Adrenal gland (tissue), 12 donors: ENCODE measurements around the gene PFKM. TPM values are rescaled to one million over a fixed set of nuclear protein-coding genes. Genes with fewer than 3 reads are reported as not detected.
"Not testable (repeated sequence)": the region's sequence is repeated elsewhere in the genome, so short reads cannot be mapped to it uniquely, and the experiment has no call there.

Experiments
- DNase-seq, 7 donors: peaks; one replicate each; pipeline ENCODE4 v3.0.0-alpha.2; 2019 to 2020
- H3K27ac ChIP-seq, 5 donors: fragments of 200-600 bp; sonication (generic) in 4 of 5; 1 replicate in 3 of 5; 2 replicates in 2 of 5; pipeline versions ENCODE4 v1.5.1 to v1.8.0; 2016 to 2020; ENCODE audit warnings: mild to moderate bottlenecking in 1 of 5
- H3K27me3 ChIP-seq: fragments of 200-600 bp; 2 replicates; pipeline ENCODE4 v1.8.0; 2021
- H3K36me3 ChIP-seq, 2 donors: fragments of 200-600 bp; replicated peaks in 1 of 2; 1 replicate in 1 of 2; 2 replicates in 1 of 2; pipeline versions ENCODE4 v1.5.1 to v1.8.0; 2018 to 2022
- H3K4me1 ChIP-seq, 2 donors: fragments of 200-600 bp; replicated peaks in 1 of 2; 1 replicate in 1 of 2; 2 replicates in 1 of 2; pipeline versions ENCODE4 v1.5.1 to v1.8.0; 2018 to 2021
- H3K4me3 ChIP-seq, 4 donors: fragments of 200-600 bp; sonication (generic) in 3 of 4; one replicate each; pipeline ENCODE4 v1.5.1; 2016 to 2018
- H3K9me3 ChIP-seq, 3 donors: fragments of 200-600 bp; sonication (generic) in 1 of 3; replicated peaks in 1 of 3; 1 replicate in 2 of 3; 2 replicates in 1 of 3; pipeline versions ENCODE4 v1.5.1 to v1.8.0; 2016 to 2021
- POLR2A ChIP-seq, 2 donors: fragments of 450-650 bp; IDR thresholded peaks; one replicate each; pipeline ENCODE4 v1.6.1; 2017; ENCODE audit warnings: antibody characterized with exemption in 2 of 2, mild to moderate bottlenecking in 2 of 2, moderate library complexity in 1 of 2
- WGBS, 4 donors: extraction: QIAGEN DNeasy Blood & Tissue Kit in 2 of 4; methylation state at CpG; one replicate each; pipeline versions ENCODE4 v1.1.5 to v1.1.7; 2013 to 2017; 5-methylcytosine and 5-hydroxymethylcytosine counted together
- intact Hi-C, 2 donors: fragments of 100-400 bp; cut with DNase I; formaldehyde crosslinking; loops; one replicate each; pipeline versions ENCODE4 v1.14.1 to v1.15.0; 2022 to 2023
- polyA plus RNA-seq, 3 donors: library from polyadenylated mRNA; stranded (reverse); fragments of 200-250 nt in 2 of 3; fragments of 350-450 nt in 1 of 3; fragmentation: Illumina TruSeq in 1 of 3; extraction: RNeasy Lipid Tissue Mini Kit (QIAGEN cat#74804) in 1 of 3; gene quantifications; one replicate each; pipeline ENCODE4 v1.2.3, GENCODE V29; 2013 to 2014
- total RNA-seq, 9 donors: library from RNA; depleted of rRNA in 4 of 9; stranded (reverse); fragments of >200 nt in 4 of 9; fragments of 120-200 nt in 1 of 9; fragmentation: NEBNext Ultra II Directional in 1 of 9; extraction: Animal tissue kit (Norgen Biotek cat#: 25700) in 1 of 9; gene quantifications; one replicate each; pipeline versions ENCODE4 v1.1.0 to v1.2.4, GENCODE V29; 2013 to 2023
- TF ChIP-seq, protein P1 (sequence below), 6 experiments: fragments of 450-650 bp in 4 of 6; fragments of 200-600 bp in 2 of 6; sonication (generic) in 1 of 6; IDR thresholded peaks; 1 replicate in 5 of 6; 2 replicates in 1 of 6; pipeline versions ENCODE4 v1.5.1 to v1.8.0; 2016 to 2021; ENCODE audit warnings: antibody characterized with exemption in 6 of 6, mild to moderate bottlenecking in 2 of 6, moderate library complexity in 1 of 6
- donor health status: healthy with polysubstance abuse.
- donor health status: Bipolar disorder and iron deficiency.
- donor health status: DM: yes; HTN: yes; CAD: no.
- donor health status: DM: no; HTN: no; CAD: no.
- donor health status: DM: no; HTN: no; CAD: no.
- donor health status: DM: yes; HTN: yes; CAD: no.

Gene PFKM
- total and polyA plus RNA-seq, 12 donors, result 44.4 to 183 (median 107) TPM

DNA sequence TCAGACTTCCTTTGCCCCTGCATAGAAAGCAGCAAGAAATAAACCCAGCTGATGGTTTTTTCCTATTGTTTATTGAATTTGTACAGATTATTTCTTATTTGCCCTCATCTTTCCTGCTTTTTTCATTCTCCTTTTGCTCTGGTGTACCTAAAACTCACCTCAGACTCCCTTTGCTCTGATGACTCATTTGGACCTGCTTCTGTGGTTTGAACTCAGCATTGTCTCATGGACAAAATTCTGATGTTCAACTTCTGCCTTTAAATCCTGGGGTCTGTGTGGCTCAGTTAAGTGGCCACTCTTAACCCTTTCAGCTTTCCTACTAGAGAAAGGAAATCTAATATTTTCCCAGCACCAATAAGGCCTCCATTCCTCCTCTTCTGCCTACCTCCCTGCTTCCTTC lies 9.7 kb upstream of the PFKM start:
- Histone ChIP-seq H3K36me3 (no peaks in the 10 kb centered on the region), H3K27me3 (no peaks in the 10 kb centered on the region), H3K9me3 (no peaks in the 10 kb centered on the region), H3K27ac (no peak overlapping the region), H3K4me1 (peaks cover 7 to 16% of the 10 kb centered on the region in 2 donors), H3K4me3 (no peak overlapping the region)
- TF ChIP-seq POLR2A (IDR thresholded peaks at IDR 0.05), result no peak
- TF ChIP-seq, protein P1, sequence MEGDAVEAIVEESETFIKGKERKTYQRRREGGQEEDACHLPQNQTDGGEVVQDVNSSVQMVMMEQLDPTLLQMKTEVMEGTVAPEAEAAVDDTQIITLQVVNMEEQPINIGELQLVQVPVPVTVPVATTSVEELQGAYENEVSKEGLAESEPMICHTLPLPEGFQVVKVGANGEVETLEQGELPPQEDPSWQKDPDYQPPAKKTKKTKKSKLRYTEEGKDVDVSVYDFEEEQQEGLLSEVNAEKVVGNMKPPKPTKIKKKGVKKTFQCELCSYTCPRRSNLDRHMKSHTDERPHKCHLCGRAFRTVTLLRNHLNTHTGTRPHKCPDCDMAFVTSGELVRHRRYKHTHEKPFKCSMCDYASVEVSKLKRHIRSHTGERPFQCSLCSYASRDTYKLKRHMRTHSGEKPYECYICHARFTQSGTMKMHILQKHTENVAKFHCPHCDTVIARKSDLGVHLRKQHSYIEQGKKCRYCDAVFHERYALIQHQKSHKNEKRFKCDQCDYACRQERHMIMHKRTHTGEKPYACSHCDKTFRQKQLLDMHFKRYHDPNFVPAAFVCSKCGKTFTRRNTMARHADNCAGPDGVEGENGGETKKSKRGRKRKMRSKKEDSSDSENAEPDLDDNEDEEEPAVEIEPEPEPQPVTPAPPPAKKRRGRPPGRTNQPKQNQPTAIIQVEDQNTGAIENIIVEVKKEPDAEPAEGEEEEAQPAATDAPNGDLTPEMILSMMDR (IDR thresholded peaks at IDR 0.05), result no peak
- intact Hi-C loops, result loop anchor here in 1 of 2 donors (10.0 kb wide), 1 partner anchor 55 kb away; no protein-coding TSS in a partner anchor
- no peak for DNase-seq

- Histone ChIP-seq H3K9me3 (no peaks in the 10 kb centered on the region), H3K4me3 (no peak overlapping the region), H3K4me1 (peaks cover 0 to 7% of the 10 kb centered on the region in 2 donors), H3K36me3 (no peaks in the 10 kb centered on the region), H3K27ac (no peak overlapping the region), H3K27me3 (no peaks in the 10 kb centered on the region)
- DNase-seq, result no peak
- 67 to 100% (median 77%) methylated on average over 1 of the region's 1 CpG for WGBS, 4 donors
- no peak for TF ChIP-seq POLR2A (IDR thresholded peaks at IDR 0.05)
- TF ChIP-seq, protein P1 (IDR thresholded peaks at IDR 0.05), result no peak
- intact Hi-C loops, result no loop called here
Observed at GRCh38 chr12:48110691-48111311, 8.4 kb upstream of the PFKM start.

- H3K4me1 ChIP-seq, H3K9me3 ChIP-seq, H3K4me3 ChIP-seq, intact Hi-C loops, H3K27ac ChIP-seq, H3K27me3 ChIP-seq, H3K36me3 ChIP-seq, DNase-seq: not testable (repeated sequence)
- 90 to 95% (median 95%) methylated on average over 5 of the region's 5 CpGs for WGBS, 4 donors
Observed at GRCh38 chr12:48111312-48111693, 7.9 kb upstream of the PFKM start.

GRCh38 chr12:48115957-48116356 lies 3.2 kb upstream of the PFKM start:
- WGBS, 4 donors, result 86 to 97% (median 90%) methylated on average over 1 of the region's 1 CpG
- H3K4me3 ChIP-seq, result no peak overlapping the region
- no peak for DNase-seq
- TF ChIP-seq POLR2A (IDR thresholded peaks at IDR 0.05), result no peak
- TF ChIP-seq, protein P1 (IDR thresholded peaks at IDR 0.05), result no peak
- H3K27ac ChIP-seq, result no peak overlapping the region
- intact Hi-C loops, result no loop called here
- H3K4me1 ChIP-seq, result peaks cover 0 to 21% of the 10 kb centered on the region in 2 donors
- no peaks in the 10 kb centered on the region for H3K27me3 ChIP-seq
- H3K9me3 ChIP-seq, result no peaks in the 10 kb centered on the region
- no peaks in the 10 kb centered on the region for H3K36me3 ChIP-seq

GRCh38 chr12:48118284-48118871 lies 786 bp upstream of the PFKM start:
- H3K4me1 ChIP-seq, result peaks cover 0 to 23% of the 10 kb centered on the region in 2 donors
- DNase-seq, result peak in 2 of 7 donors; percentile 11 to 22
- no peaks in the 10 kb centered on the region for H3K9me3 ChIP-seq
- H3K27me3 ChIP-seq, result no peaks in the 10 kb centered on the region
- intact Hi-C loops, result no loop called here
- H3K4me3 ChIP-seq, result peak overlapping the region in 1 of 4 donors; percentile 80
- TF ChIP-seq, protein P1 (IDR thresholded peaks at IDR 0.05), result no peak
- no peak for TF ChIP-seq POLR2A (IDR thresholded peaks at IDR 0.05)
- 32 to 52% (median 41%) methylated on average over 3 of the region's 3 CpGs for WGBS, 4 donors
- H3K27ac ChIP-seq, result peak overlapping the region in 2 of 5 donors; percentile 22 to 81
- H3K36me3 ChIP-seq, result peaks cover 0 to 8% of the 10 kb centered on the region in 2 donors
